MCF 10A (cell line): Measurements from ENCODE around the gene PDZD7. TPM values are rescaled to one million over a fixed set of nuclear protein-coding genes. Genes with fewer than 3 reads are reported as not detected.

Source experiments
- BruUV-seq: library from RNA; stranded (reverse); fragments of 400-500 nt; replicated peaks from 2 replicates; lab custom pipeline; 2021; lab: Mats Ljungman, UMichigan
- CTCF ChIA-PET: fragments of 300-600 bp; sonication (Branson Sonifier 250); formaldehyde crosslinking; extraction: SDS; loops from one replicate; lab custom pipeline; 2021; ENCODE audit warnings: antibody characterized with exemption, inconsistent platforms; lab: Yijun Ruan, JAX
- POLR2A ChIA-PET: fragments of 300-600, 350-650 bp; sonication (Branson Sonifier 250); formaldehyde crosslinking; extraction: SDS; loops from one replicate; lab custom pipeline; 2020; ENCODE audit warnings: antibody characterized with exemption, inconsistent platforms; lab: Yijun Ruan, JAX
- DNase-seq: peaks from one replicate; pipeline ENCODE4 v3.0.0-alpha.2; 2018; ENCODE audit not compliant: unreplicated experiment
- H3K27ac Mint-ChIP-seq: one replicate; pipeline ENCODE4 v1.8.0; 2022; ENCODE audit warnings: mild to moderate bottlenecking, low read depth, mixed read lengths; ENCODE audit not compliant: unreplicated experiment
- H3K27me3 Mint-ChIP-seq: one replicate; pipeline ENCODE4 v1.8.0; 2022; ENCODE audit warnings: mixed read lengths; ENCODE audit not compliant: insufficient read depth, unreplicated experiment
- H3K36me3 Mint-ChIP-seq: one replicate; pipeline ENCODE4 v1.8.0; 2022; ENCODE audit warnings: mild to moderate bottlenecking, moderate library complexity, mixed read lengths; ENCODE audit not compliant: insufficient read depth, unreplicated experiment
- H3K4me1 Mint-ChIP-seq: one replicate; pipeline ENCODE4 v1.8.0; 2022; ENCODE audit warnings: mixed read lengths; ENCODE audit not compliant: insufficient read depth, unreplicated experiment
- H3K4me3 Mint-ChIP-seq: one replicate; pipeline ENCODE4 v1.8.0; 2022; ENCODE audit warnings: mild to moderate bottlenecking, moderate library complexity, mixed read lengths; ENCODE audit not compliant: unreplicated experiment
- H3K9me3 Mint-ChIP-seq: one replicate; pipeline ENCODE4 v1.8.0; 2022; ENCODE audit warnings: mixed read lengths; ENCODE audit not compliant: unreplicated experiment
- CTCF ChIP-seq: fragments of 200-600 bp; IDR thresholded peaks from one replicate; pipeline ENCODE4 v1.8.0; 2022; ENCODE audit warnings: antibody characterized with exemption, mild to moderate bottlenecking; ENCODE audit not compliant: unreplicated experiment
- intact Hi-C: fragments of 100-400 bp; cut with micrococcal nuclease; formaldehyde crosslinking; loops from 2 replicates; pipeline ENCODE4 v1.14.1; 2022
- total RNA-seq: library from RNA; stranded (reverse); gene quantifications from 2 replicates; pipeline ENCODE4 v1.2.3, GENCODE V29; 2022

The PDZD7 gene
- total RNA-seq, 1 experiment from 2014 or later: 0.58 TPM

- ChIA-PET CTCF (interaction anchor here (0.6 to 12.3 kb wide), 20 partner anchors 8 to 1356 kb away, joined by 3 to 199 read pairs (median 4); partner anchors contain the start of genes MRPL43, PDZD7, SFXN3 and TWNK), POLR2A (interaction anchor here (0.6 to 7.5 kb wide), 14 partner anchors 8 to 341 kb away, joined by 3 to 74 read pairs (median 6); partner anchors contain the start of genes KAZALD1, MRPL43, PDZD7 and SFXN3)
- peaks cover 26% of the 10 kb centered on the region for H3K36me3 Mint-ChIP-seq
- peaks cover 19% of the 10 kb centered on the region for H3K4me1 Mint-ChIP-seq
- BruUV-seq: no TSS peak
- H3K27ac Mint-ChIP-seq: peak overlapping the region; percentile 44
- H3K9me3 Mint-ChIP-seq: no peaks in the 10 kb centered on the region
- intact Hi-C loops: loop anchor here (1.0 kb wide), 1 partner anchor 15 kb away; no protein-coding TSS in a partner anchor
- H3K27me3 Mint-ChIP-seq: no peaks in the 10 kb centered on the region
- peak overlapping the region; percentile 76 for H3K4me3 Mint-ChIP-seq
- peak; percentile 86 for DNase-seq
- no peak for TF ChIP-seq CTCF
These were observed 32.5 kb downstream of the PDZD7 start for GRCh38 chr10:100998183-100998990.

GRCh38 chr10:100997360-100998182, 33.4 kb downstream of the PDZD7 start:
- Mint-ChIP-seq H3K27me3 (no peaks in the 10 kb centered on the region), H3K27ac (peak overlapping the region; percentile 44), H3K4me1 (peaks cover 19% of the 10 kb centered on the region), H3K9me3 (no peaks in the 10 kb centered on the region), H3K36me3 (peaks cover 34% of the 10 kb centered on the region), H3K4me3 (peak overlapping the region; percentile 76)
- peak; percentile 82 for TF ChIP-seq CTCF
- CTCF ChIA-PET: interaction anchor here (0.6 to 12.3 kb wide), 26 partner anchors 9 to 1357 kb away, joined by 3 to 199 read pairs (median 4); partner anchors contain the start of genes HIF1AN, MRPL43, PDZD7 and SEMA4G
- POLR2A ChIA-PET: interaction anchor here (0.6 to 7.5 kb wide), 19 partner anchors 9 to 1506 kb away, joined by 3 to 74 read pairs (median 4); partner anchors contain the start of genes KAZALD1, MRPL43, OGA and PDZD7
- intact Hi-C loops: loop anchor here (1.0 kb wide), 1 partner anchor 16 kb away; no protein-coding TSS in a partner anchor
- peak; percentile 79 for DNase-seq
- no TSS peak for BruUV-seq

- Mint-ChIP-seq H3K4me3 (peak overlapping the region; percentile 76), H3K36me3 (peaks cover 36% of the 10 kb centered on the region), H3K4me1 (peaks cover 19% of the 10 kb centered on the region), H3K9me3 (no peaks in the 10 kb centered on the region), H3K27ac (no peak overlapping the region), H3K27me3 (no peaks in the 10 kb centered on the region)
- no TSS peak for BruUV-seq
- DNase-seq: peak; percentile 34
- POLR2A ChIA-PET: interaction anchor here (0.6 to 7.5 kb wide), 14 partner anchors 8 to 1507 kb away, joined by 3 to 74 read pairs (median 4); partner anchors contain the start of genes KAZALD1, MRPL43, OGA and PDZD7
- intact Hi-C loops: no loop called here
- TF ChIP-seq CTCF: no peak
- CTCF ChIA-PET: interaction anchor here (0.6 to 12.3 kb wide), 17 partner anchors 9 to 1103 kb away, joined by 3 to 199 read pairs (median 4); partner anchors contain the start of genes HIF1AN, MRPL43, PDZD7 and SEMA4G
These were observed 34.1 kb downstream of the PDZD7 start for GRCh38 chr10:100996678-100997359.
